ENCODE measurements around the gene PDE11A.
A peak's percentile ranks its signal among the peaks of the same experiment; 100 is the strongest.

Gene PDE11A

GRCh38 chr2:177784745-177785067, 287.9 kb downstream of the PDE11A start:
- no peaks in the 10 kb centered on the region for H3K9me3 Mint-ChIP-seq
- peaks cover 36% of the 10 kb centered on the region for H3K4me1 Mint-ChIP-seq (ENCODE audit: low read depth)
- no peaks in the 10 kb centered on the region for H3K36me3 Mint-ChIP-seq (ENCODE audit: low read depth)
- H3K27me3 Mint-ChIP-seq = no peaks in the 10 kb centered on the region
- peak overlapping the region; percentile 33 for H3K4me3 Mint-ChIP-seq
- H3K27ac Mint-ChIP-seq = no peak overlapping the region

GRCh38 chr2:177783835-177784744, 288.5 kb downstream of the PDE11A start:
- no peaks in the 10 kb centered on the region for H3K9me3 Mint-ChIP-seq
- no peaks in the 10 kb centered on the region for H3K27me3 Mint-ChIP-seq
- H3K4me3 Mint-ChIP-seq = peak overlapping the region; percentile 33
- H3K27ac Mint-ChIP-seq = peak overlapping the region; percentile 26
- H3K36me3 Mint-ChIP-seq (ENCODE audit: low read depth) = no peaks in the 10 kb centered on the region
- H3K4me1 Mint-ChIP-seq (ENCODE audit: low read depth) = peaks cover 36% of the 10 kb centered on the region

- Mint-ChIP-seq H3K27me3 (no peaks in the 10 kb centered on the region), H3K9me3 (no peaks in the 10 kb centered on the region), H3K4me1 (ENCODE audit: low read depth) (peaks cover 36% of the 10 kb centered on the region), H3K4me3 (no peak overlapping the region), H3K36me3 (ENCODE audit: low read depth) (no peaks in the 10 kb centered on the region), H3K27ac (peak overlapping the region; percentile 74)
Measured at GRCh38 chr2:177783091-177783490, 289.5 kb downstream of the PDE11A start.

GRCh38 chr2:177782613-177783012, 290.0 kb downstream of the PDE11A start:
- H3K9me3 Mint-ChIP-seq = no peaks in the 10 kb centered on the region
- no peak overlapping the region for H3K4me3 Mint-ChIP-seq
- no peaks in the 10 kb centered on the region for H3K36me3 Mint-ChIP-seq (ENCODE audit: low read depth)
- no peaks in the 10 kb centered on the region for H3K27me3 Mint-ChIP-seq
- peak overlapping the region; percentile 74 for H3K27ac Mint-ChIP-seq
- H3K4me1 Mint-ChIP-seq (ENCODE audit: low read depth) = peaks cover 36% of the 10 kb centered on the region

GRCh38 chr2:177778472-177778871, 294.1 kb downstream of the PDE11A start:
- Mint-ChIP-seq H3K27ac (no peak overlapping the region), H3K27me3 (no peaks in the 10 kb centered on the region), H3K4me1 (ENCODE audit: low read depth) (peaks cover 16% of the 10 kb centered on the region)

GRCh38 chr2:177772529-177772928, 300.0 kb downstream of the PDE11A start:
- H3K9me3 Mint-ChIP-seq = no peaks in the 10 kb centered on the region
- no peak overlapping the region for H3K27ac Mint-ChIP-seq
- H3K27me3 Mint-ChIP-seq = no peaks in the 10 kb centered on the region
- no peak overlapping the region for H3K4me3 Mint-ChIP-seq
- no peaks in the 10 kb centered on the region for H3K4me1 Mint-ChIP-seq (ENCODE audit: low read depth)
- no peaks in the 10 kb centered on the region for H3K36me3 Mint-ChIP-seq (ENCODE audit: low read depth)

More at GRCh38 chr2:177778472-177778871, 294.1 kb downstream of the PDE11A start:
- Mint-ChIP-seq H3K36me3 (ENCODE audit: low read depth) (no peaks in the 10 kb centered on the region), H3K4me3 (no peak overlapping the region), H3K9me3 (no peaks in the 10 kb centered on the region)

GRCh38 chr2:177771191-177771590, 301.4 kb downstream of the PDE11A start:
- H3K4me3 Mint-ChIP-seq = no peak overlapping the region
- H3K9me3 Mint-ChIP-seq = no peaks in the 10 kb centered on the region
- H3K27me3 Mint-ChIP-seq = no peaks in the 10 kb centered on the region
- no peaks in the 10 kb centered on the region for H3K4me1 Mint-ChIP-seq (ENCODE audit: low read depth)
- H3K27ac Mint-ChIP-seq = no peak overlapping the region
- H3K36me3 Mint-ChIP-seq (ENCODE audit: low read depth) = no peaks in the 10 kb centered on the region

- Mint-ChIP-seq H3K4me3 (no peak overlapping the region), H3K27me3 (no peaks in the 10 kb centered on the region), H3K36me3 (ENCODE audit: low read depth) (no peaks in the 10 kb centered on the region), H3K4me1 (ENCODE audit: low read depth) (no peaks in the 10 kb centered on the region), H3K9me3 (no peaks in the 10 kb centered on the region), H3K27ac (no peak overlapping the region)
Measured at GRCh38 chr2:177767768-177768167, 304.8 kb downstream of the PDE11A start.

GRCh38 chr2:177765698-177766097, 306.9 kb downstream of the PDE11A start:
- Mint-ChIP-seq H3K9me3 (no peaks in the 10 kb centered on the region), H3K27me3 (peaks cover 8% of the 10 kb centered on the region), H3K4me3 (no peak overlapping the region), H3K4me1 (ENCODE audit: low read depth) (no peaks in the 10 kb centered on the region), H3K36me3 (ENCODE audit: low read depth) (no peaks in the 10 kb centered on the region), H3K27ac (no peak overlapping the region)

GRCh38 chr2:177763531-177764265, 308.9 kb downstream of the PDE11A start:
- no peaks in the 10 kb centered on the region for H3K9me3 Mint-ChIP-seq

GRCh38 chr2:177759443-177759842, 313.1 kb downstream of the PDE11A start:
- Mint-ChIP-seq H3K27ac (no peak overlapping the region), H3K27me3 (peaks cover 21% of the 10 kb centered on the region), H3K4me3 (no peak overlapping the region)

More at GRCh38 chr2:177763531-177764265, 308.9 kb downstream of the PDE11A start:
- H3K27ac Mint-ChIP-seq = no peak overlapping the region
- no peak overlapping the region for H3K4me3 Mint-ChIP-seq
- H3K36me3 Mint-ChIP-seq (ENCODE audit: low read depth) = no peaks in the 10 kb centered on the region
- H3K4me1 Mint-ChIP-seq (ENCODE audit: low read depth) = no peaks in the 10 kb centered on the region
- peaks cover 16% of the 10 kb centered on the region for H3K27me3 Mint-ChIP-seq

GRCh38 chr2:177758591-177759371, 313.8 kb downstream of the PDE11A start:
- Mint-ChIP-seq H3K27ac (no peak overlapping the region), H3K4me3 (no peak overlapping the region), H3K9me3 (no peaks in the 10 kb centered on the region), H3K4me1 (ENCODE audit: low read depth) (no peaks in the 10 kb centered on the region), H3K36me3 (ENCODE audit: low read depth) (no peaks in the 10 kb centered on the region), H3K27me3 (peaks cover 21% of the 10 kb centered on the region)

More at GRCh38 chr2:177759443-177759842, 313.1 kb downstream of the PDE11A start:
- no peaks in the 10 kb centered on the region for H3K36me3 Mint-ChIP-seq (ENCODE audit: low read depth)
- H3K4me1 Mint-ChIP-seq (ENCODE audit: low read depth) = no peaks in the 10 kb centered on the region
- no peaks in the 10 kb centered on the region for H3K9me3 Mint-ChIP-seq

- Mint-ChIP-seq H3K27ac (no peak overlapping the region), H3K27me3 (peaks cover 15% of the 10 kb centered on the region), H3K4me3 (no peak overlapping the region), H3K4me1 (ENCODE audit: low read depth) (no peaks in the 10 kb centered on the region), H3K9me3 (no peaks in the 10 kb centered on the region), H3K36me3 (ENCODE audit: low read depth) (no peaks in the 10 kb centered on the region)
Measured at GRCh38 chr2:177756336-177756735, 316.2 kb downstream of the PDE11A start.

GRCh38 chr2:177754492-177754873, 318.1 kb downstream of the PDE11A start:
- Mint-ChIP-seq H3K27me3 (peaks cover 7% of the 10 kb centered on the region), H3K27ac (no peak overlapping the region), H3K9me3 (no peaks in the 10 kb centered on the region), H3K36me3 (ENCODE audit: low read depth) (no peaks in the 10 kb centered on the region), H3K4me3 (no peak overlapping the region), H3K4me1 (ENCODE audit: low read depth) (no peaks in the 10 kb centered on the region)

Data from stimulated activated naive CD8-positive, alpha-beta T cell treated with anti-CD3 and anti-CD28 coated beads, Interleukin-15, Interleukin-2, amounts not matched to agents 100 ng/mL and 50 ng/mL, for 24 hours (primary cell).